GM21381 (cell line): ENCODE data around the gene TGFBR2.

ENCODE experiments used
- ATAC-seq: cut with Tn5 transposase; IDR thresholded peaks from one replicate; pipeline ENCODE4 v1.9.1; 2021; ENCODE audit warnings: mild to moderate bottlenecking, moderate library complexity; ENCODE audit not compliant: unreplicated experiment

TGFBR2 gene

DNA sequence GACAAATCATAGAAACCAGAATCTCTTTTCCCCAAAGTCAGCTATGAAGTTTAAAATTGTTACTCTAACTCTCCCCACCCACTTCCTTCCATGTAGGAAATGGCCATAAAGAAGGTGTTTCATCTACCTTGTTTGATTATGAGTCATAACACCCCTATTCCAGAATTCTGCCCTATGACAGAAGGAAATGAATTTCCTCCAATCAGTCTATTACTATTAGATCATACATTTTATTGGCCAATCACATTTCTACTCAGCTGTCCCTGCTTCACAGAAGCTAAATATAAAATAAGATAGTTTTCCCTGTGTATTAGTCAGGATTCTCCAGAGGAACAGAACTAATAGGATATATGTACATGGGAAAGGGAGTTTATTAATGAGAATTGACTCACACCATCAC lies 102.1 kb downstream of the TGFBR2 start:
- no peak for ATAC-seq

DNA sequence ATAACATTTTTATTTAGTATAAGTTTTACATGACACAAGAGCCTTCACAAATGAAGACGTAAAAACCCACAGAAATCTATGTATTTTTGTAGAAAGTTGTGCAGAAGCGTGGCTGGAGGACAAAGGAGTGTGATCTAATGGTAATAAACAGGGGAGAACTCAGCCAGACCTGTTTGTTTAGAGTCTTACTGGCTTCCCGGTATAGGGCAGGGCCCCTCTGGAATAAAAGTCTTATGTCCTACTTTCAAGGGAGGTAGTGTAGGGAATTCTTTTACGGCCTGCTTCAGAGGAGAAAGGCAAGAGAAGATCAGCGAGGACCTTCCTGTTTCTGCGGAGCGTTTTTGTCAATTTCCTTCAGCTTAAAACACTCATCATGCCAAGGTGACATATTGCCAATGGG lies 103.6 kb downstream of the TGFBR2 start:
- ATAC-seq: no peak

DNA sequence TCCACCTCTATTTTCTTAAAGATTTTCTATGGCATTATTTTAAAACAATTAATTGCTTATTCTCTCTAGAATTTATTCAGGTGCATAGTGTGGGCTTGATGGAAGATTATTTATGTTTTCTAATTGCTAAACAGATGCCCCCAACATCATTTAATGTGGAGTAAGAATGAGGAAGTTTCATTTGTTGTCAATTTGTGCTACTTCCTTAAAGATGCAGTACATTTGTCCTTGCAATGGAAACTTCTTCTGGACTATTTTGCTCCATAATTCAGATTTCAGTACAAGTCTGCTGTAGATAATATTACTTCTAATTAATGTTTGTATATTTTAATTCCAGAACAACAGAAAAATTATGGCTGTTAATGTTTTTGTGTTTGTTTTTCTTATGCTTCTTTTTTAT lies 104.8 kb downstream of the TGFBR2 start:
- ATAC-seq: no peak

DNA sequence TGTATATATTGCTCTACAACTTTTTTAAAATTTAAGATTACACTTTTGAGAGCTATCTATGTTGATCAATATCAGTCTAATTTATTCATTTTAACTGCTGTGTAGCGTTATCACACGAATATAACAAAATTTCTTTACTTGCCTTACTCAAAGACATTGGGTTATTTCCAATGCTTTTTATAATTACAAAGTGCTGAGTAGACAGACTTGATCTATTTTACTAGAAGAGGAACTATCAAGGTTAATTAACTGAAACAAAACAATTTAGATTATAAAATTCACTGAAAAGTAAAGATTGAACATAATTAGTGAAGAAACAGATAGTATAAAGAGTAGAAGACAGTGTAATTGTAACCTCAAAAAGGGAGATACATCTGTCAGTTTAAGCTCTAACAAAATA lies 105.5 kb downstream of the TGFBR2 start:
- no peak for ATAC-seq

DNA sequence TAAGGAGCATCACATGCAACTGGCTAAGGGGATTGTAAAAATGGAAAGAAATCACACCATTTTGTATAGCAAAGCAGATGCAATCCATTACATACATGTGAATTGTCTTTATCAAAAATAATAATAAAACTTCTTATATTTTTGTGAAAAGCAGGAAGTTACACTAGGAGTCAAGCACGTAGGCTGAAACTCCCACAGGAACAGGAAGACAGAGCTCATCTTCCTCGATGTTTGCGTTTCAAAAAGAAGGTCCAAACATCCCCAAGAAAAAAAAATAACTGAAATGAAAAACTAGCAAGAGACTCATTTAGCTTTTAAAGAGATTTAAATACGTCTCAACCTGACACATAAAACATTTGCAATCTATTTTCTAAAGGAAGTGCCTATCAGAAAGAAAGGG lies 106.6 kb downstream of the TGFBR2 start:
- no peak for ATAC-seq

DNA sequence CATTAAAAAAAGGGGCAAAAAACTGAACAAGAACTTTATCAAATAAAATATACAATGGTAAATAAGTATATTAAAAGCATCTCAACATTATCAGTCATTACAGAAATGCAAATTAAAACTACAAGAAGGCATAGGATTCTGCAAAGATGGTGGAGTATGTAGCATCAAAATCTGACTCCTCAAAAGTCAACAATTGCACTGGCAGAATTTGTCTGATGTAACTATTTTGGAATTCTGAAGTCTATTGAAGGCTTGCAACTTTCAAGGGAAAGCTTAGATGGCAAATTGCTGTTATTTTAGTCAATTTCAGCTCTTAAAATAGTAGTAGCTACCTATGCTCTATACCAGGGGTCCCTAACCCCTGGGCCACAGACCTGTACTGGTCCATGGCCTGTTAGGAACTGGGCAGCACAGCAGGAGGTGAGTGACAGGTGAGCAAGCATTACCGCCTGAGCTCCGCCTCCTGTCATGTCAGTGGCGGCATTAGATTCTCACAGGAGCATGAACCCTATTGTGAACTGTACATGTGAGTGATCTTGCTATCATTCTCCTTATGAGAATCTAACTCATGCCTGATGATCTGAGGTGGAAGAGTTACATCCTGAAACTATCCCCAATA lies 107.6 kb downstream of the TGFBR2 start:
- no peak for ATAC-seq

DNA sequence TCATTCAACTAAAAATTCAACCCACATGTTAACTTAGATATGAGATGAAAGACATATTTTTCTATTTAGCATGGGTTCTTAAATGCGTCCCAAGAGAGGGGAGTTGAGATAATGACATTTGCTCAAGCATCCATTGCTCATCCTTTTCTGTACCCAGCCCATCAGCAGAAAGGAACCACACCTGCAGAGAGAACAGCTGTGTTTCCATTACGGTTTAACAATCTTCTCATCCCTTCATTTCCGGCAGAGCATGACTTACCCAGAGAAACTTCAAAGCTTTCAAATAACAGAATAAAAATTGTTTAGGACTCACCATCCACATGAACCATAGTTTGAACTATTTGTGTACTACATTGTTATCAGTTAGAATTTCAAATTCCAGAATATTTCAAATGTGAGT lies 113.1 kb downstream of the TGFBR2 start:
- no peak for ATAC-seq

DNA sequence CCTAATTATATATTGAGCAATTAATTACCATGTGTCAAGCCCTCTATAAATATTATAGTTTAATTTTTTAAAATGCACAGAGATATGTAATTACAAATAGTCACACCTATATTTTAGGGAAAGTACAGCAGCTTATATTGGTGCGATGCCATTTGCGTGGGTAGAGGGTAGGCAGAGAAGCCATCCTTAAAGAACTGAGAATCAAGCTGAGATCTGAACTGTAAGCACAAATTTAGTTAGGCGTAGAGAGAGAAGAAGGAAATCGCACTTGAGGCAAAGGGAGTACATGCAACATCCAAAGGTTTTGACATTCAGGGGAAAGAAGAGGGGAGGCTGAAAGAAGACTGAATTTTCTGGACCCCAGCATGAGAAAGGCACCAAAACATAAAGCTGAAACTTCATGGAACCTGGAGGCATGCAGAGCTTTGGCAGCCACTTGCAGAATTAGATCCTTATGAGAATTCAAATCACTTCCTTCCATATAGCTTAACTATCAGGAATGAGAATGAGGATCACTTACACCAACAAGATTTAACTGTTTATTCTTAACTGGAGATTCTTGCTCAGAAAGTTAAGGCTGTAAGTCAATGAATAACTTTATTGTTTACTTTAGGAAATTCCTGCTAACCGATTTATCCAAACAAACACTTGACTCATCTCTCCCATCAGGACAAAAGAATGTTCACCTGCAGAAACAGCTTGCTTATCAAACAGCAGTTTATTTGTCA lies 114.3 kb downstream of the TGFBR2 start:
- no peak for ATAC-seq

DNA sequence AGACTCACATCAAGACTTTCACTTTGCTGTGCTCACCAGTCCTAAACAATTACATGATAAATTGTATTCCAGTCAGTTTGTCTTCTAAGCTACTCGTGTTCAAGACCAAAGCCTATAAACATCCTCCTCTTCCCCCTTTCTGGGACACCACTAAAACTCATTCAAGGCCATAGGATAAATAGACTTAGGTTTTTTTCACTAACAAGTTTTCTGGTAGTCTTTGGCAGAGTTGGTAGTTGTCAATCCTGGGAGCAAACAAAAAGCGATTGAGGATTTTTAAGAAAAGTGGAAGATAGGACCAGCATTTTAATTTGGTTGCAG lies 114.9 kb downstream of the TGFBR2 start:
- ATAC-seq: no peak

DNA sequence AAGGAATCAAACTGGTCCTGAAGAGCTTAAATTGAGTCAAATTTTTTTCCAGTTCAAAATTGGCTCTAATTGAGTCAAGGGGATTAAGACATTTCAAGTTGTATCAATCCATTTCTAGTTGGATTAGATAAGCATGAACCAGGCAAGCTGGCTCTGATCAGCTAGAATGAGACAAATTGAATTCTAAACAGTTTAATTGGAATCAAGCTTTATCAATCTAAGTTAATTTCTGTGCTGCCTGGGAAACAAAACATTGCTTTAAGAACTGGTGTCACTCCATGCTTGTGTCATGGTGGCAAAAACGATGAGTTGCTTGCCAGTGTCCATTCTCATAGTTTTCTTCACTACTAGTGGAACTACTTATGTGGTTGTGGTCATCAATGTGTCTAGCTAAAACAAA lies 116.8 kb downstream of the TGFBR2 start:
- ATAC-seq: no peak

DNA sequence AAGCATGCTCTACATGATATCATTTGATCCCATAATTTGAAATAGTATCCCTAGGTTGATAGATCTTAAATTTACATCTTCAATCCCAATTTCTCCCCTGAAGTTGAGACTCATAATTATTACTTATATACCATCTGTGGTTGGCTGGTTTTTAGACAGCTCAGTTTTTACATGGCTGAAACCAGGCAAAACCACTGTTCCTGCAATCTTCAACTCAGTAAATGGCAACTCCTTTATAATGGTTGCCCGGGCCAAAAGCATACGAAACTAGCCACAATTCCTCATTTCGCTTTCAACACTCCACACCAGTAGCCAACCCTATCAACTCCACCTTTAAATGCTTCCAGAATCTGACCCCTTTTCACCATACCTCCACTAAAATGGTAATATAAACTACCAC lies 118.5 kb downstream of the TGFBR2 start:
- no peak for ATAC-seq

DNA sequence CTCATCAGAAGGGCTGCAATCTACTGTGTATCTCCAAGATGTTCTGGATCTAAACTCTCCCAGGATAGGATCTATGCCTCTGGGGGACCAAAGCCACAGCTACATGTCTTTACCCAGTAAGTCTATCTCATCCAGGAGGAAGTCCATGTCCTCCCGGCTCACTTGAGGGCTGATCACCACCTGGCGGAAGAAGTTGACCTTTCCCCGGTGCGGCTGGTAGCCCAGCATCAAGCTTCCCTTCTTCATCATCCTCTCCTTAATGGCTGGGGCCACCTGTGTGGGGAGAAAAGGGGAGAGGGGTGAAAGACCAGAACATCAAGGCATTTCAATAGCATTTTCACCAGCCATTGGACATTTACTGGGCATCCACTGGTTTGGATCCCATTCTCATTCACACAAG lies 121.7 kb downstream of the TGFBR2 start:
- ATAC-seq: no peak

DNA sequence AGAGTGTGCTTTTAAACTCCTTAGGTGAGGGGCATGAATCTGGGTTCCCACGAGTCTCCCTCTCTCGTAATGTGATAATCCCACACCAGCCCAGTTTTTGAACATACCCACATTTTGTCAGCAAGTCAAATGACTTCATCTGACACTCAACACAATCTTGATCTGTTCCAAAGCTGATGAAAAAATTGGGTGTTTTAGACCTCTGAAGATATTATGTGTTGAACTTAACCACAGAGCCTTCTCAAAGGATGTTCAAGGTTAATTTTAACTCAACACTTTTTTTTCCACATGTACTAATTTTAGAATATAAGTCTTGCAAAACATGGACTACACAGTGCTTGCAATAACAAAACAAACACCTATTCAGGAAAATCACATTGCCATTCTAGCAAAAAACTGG lies 123.1 kb downstream of the TGFBR2 start:
- ATAC-seq: no peak

DNA sequence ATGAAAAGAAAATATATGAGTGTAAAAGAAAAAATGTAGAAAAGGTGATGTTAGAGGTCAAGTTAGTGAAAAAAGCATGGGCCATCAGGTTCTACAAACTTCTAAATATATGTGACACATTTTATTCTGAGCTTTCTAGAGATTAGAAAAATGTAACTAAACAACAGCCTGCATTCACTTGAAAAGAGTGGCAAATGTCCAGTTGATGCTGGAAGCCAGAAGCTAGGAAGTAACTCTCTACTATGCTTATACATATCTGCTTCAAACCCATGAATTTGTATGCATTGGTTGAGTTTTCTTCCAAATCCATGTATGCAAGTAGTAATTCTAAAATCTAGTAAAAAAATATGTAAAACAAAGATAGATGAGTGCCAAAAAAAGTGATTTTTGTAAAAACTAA lies 123.5 kb downstream of the TGFBR2 start:
- no peak for ATAC-seq

DNA sequence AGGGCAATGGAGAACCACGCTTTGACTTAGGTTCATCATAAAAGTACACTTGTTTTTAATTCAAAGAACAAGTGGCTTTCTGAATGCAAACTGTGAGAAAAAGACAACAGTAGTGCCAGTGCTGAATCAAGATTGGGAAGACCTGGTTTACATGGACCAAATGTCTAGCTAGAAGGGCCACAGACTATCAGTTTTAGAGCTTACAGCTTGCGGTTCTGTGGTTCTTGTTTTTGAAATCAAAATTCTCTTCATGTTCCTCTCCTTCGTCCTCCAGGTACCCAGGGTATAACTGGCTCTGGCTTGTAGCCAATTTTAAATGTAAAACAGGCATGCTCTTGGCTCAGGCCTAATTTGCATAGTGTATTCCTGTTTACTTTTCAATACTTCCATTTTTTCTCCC lies 124.6 kb downstream of the TGFBR2 start:
- ATAC-seq: no peak

DNA sequence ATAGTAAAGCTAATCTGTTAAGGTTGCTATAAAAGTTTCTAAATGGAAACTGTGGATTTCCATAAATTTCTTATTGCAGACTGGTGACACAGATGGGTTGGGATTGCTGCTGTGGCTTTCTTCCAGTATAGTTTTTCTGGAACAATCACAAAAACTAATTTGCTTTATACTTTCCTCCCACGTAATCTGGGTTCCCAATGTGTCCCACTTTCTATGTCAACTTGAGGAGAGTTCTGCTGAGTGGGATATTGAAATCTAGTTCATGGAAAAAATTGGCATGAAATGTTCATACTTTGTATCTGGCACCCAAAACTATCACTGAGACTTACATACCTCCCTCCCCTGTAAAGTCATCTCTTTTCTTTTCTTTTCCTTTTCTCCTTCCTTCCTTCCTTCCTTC lies 126.8 kb downstream of the TGFBR2 start:
- ATAC-seq: no peak

DNA sequence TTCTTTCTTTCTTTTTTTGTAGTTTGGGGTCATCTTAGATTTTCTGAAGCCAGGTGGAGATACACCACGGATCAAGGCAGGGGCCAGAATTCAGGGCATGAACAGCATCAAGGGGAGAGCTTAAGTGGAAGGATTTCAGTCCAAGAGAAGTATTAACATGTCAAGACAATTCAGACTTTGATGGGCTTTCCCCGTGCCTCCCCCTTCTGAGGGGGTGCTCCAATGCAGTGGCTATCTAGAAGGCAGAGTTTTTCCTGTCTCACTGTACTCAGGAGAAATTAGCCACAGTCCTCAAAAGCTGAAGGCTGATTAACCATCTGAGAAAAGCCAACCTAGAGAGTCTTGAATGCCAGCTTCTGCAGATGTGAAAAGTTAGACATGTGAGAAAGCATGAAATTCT lies 127.3 kb downstream of the TGFBR2 start:
- ATAC-seq: no peak

DNA sequence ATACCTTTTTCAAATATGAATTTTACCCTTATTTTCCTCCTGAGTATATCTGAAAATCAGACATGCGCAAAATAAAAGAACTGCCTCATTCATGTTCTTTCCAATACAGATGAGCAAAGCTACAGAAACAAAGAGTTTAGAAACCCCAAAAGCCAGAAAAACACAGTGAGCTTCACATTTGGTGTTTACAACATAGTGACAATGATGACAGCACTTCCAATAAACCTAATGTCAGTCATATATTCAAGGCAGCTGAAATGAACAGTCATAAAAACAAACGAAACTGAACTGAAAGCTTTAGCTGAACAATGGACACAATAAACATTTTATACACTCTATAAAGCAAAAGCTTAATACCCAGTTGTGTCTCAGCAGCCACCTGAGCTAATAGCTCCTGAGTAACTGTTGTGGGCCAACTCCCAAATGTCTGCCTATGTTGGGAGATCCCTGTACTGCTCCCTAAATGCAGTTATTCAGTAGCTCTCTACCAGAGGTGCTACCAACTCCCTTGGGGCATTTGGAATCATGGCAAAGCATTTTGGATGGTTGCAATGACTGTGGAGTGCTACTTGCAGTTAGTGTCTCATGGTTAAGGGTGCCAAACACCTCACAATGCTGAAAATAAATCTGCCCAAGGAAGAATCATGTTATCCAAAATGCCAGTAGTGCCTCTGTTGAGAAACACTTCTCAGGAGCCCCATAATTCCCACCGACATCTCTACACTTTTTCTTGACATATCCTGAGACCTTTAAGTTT lies 131.5 kb downstream of the TGFBR2 start:
- no peak for ATAC-seq

DNA sequence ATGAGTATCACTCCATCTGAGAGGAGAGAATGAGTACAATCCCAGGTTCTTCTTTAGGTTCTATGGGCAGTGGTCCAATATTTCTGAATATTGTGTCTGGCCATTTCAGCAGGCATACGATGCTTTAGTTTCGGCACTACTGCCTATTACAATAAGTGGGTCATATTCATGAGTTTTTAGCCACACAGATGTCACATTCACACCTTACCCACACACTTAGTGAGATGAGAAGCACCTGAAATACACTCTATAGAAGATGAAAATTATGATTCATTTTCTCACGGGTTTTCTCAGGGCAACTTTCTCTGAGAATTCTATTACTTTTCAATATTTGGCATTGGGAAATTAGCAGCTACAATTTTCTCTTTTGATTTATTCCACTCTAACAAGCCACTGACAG lies 132.2 kb downstream of the TGFBR2 start:
- ATAC-seq: no peak

DNA sequence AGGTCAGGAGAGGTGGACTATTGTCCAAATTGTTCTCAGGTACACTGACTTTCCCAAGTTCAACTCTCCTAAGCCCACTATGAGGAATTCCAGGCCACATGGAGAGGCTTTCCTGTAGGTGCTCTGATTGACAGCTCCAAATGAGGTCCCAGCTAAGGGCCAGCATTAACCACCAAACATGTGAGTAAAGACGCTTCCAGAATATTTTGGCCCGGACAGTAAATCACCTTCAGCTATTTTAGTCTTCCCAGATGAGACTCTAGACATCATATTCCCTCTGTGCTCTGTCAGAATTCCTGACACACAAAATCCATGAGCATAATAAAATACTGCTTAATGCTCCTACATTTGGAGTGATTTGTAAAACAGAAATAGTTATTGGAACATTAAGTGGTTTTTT lies 135.5 kb downstream of the TGFBR2 start:
- no peak for ATAC-seq

DNA sequence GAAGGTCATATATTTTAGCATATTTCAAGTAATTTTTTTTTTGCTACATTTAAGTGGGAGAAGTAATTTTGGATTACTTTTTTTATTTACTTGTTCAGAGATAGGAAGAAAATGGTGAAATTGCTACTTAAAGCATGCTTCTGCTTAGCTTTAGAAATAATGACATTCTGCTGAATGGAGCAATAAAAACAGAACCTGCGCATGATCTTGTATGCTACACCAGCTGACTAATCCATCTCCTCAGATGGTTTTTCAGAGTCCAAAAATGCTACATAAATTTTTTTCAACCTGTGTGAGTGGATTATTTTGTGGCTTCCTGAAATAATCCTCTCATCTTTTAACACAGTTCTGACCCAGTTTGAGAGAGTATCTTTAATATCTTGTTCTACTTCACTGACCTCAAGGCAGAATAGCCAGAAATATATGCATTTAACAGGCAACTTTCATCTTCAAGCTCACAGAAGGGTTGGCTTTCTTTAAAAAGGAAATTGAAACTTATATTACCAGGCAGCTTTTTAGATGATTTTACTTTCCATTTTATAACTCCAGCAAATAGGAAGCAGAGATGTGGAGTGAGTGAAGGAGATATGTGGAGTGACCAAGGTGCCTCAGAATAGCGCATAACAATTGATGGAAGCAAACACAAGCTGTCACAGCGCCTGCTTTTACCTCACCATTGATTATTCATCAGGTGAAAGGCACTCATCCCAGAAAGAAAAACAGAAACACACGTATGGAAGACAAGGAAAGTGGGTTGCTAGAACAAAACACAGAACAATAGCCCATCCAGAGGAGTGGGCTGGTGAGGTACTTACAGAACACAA lies 136.6 kb downstream of the TGFBR2 start:
- ATAC-seq: no peak
